ENCODE measurements around the gene CEACAM5.

Gene CEACAM5

GRCh38 chr19:41701401-41702075, 6.9 kb upstream of the CEACAM5 start:
- Mint-ChIP-seq H3K36me3 (ENCODE audit: low read depth) (peaks cover 5% of the 10 kb centered on the region), H3K4me3 (no peak overlapping the region), H3K9me3 (peaks cover 84% of the 10 kb centered on the region), H3K4me1 (no peaks in the 10 kb centered on the region), H3K27ac (no peak overlapping the region), H3K27me3 (ENCODE audit: low read depth, poor library complexity) (peaks cover 8% of the 10 kb centered on the region)
- no peak for DNase-seq
- no peak for TF ChIP-seq CTCF (IDR thresholded peaks at IDR 0.05)

- peaks cover 5% of the 10 kb centered on the region for H3K36me3 Mint-ChIP-seq (ENCODE audit: low read depth)
- no peak overlapping the region for H3K27ac Mint-ChIP-seq
- H3K4me1 Mint-ChIP-seq = no peaks in the 10 kb centered on the region
- no peak for DNase-seq
- H3K9me3 Mint-ChIP-seq = peaks cover 83% of the 10 kb centered on the region
- TF ChIP-seq CTCF (IDR thresholded peaks at IDR 0.05) = no peak
- H3K4me3 Mint-ChIP-seq = no peak overlapping the region
- peaks cover 13% of the 10 kb centered on the region for H3K27me3 Mint-ChIP-seq (ENCODE audit: low read depth, poor library complexity)
Observed at GRCh38 chr19:41702171-41702651, 6.2 kb upstream of the CEACAM5 start.

- H3K27ac Mint-ChIP-seq = no peak overlapping the region
- no peak for DNase-seq
Observed at GRCh38 chr19:41703602-41704293, 4.7 kb upstream of the CEACAM5 start.

GRCh38 chr19:41705393-41706174, 2.8 kb upstream of the CEACAM5 start:
- Mint-ChIP-seq H3K27ac (no peak overlapping the region), H3K4me1 (no peaks in the 10 kb centered on the region), H3K27me3 (ENCODE audit: low read depth, poor library complexity) (peaks cover 7% of the 10 kb centered on the region), H3K4me3 (no peak overlapping the region), H3K36me3 (ENCODE audit: low read depth) (peaks cover 5% of the 10 kb centered on the region), H3K9me3 (peaks cover 83% of the 10 kb centered on the region)
- peak; percentile 48 for DNase-seq
- no peak for TF ChIP-seq CTCF (IDR thresholded peaks at IDR 0.05)

More at GRCh38 chr19:41703602-41704293, 4.7 kb upstream of the CEACAM5 start:
- no peak for TF ChIP-seq CTCF (IDR thresholded peaks at IDR 0.05)
- H3K9me3 Mint-ChIP-seq = peaks cover 81% of the 10 kb centered on the region
- H3K4me1 Mint-ChIP-seq = no peaks in the 10 kb centered on the region
- H3K36me3 Mint-ChIP-seq (ENCODE audit: low read depth) = peaks cover 5% of the 10 kb centered on the region
- H3K4me3 Mint-ChIP-seq = no peak overlapping the region
- H3K27me3 Mint-ChIP-seq (ENCODE audit: low read depth, poor library complexity) = peaks cover 13% of the 10 kb centered on the region

GRCh38 chr19:41706741-41707501, 1.5 kb upstream of the CEACAM5 start:
- no peak for DNase-seq
- peaks cover 5% of the 10 kb centered on the region for H3K36me3 Mint-ChIP-seq (ENCODE audit: low read depth)
- peaks cover 84% of the 10 kb centered on the region for H3K9me3 Mint-ChIP-seq
- H3K27ac Mint-ChIP-seq = no peak overlapping the region
- TF ChIP-seq CTCF (IDR thresholded peaks at IDR 0.05) = no peak
- no peaks in the 10 kb centered on the region for H3K4me1 Mint-ChIP-seq
- no peak overlapping the region for H3K4me3 Mint-ChIP-seq
- H3K27me3 Mint-ChIP-seq (ENCODE audit: low read depth, poor library complexity) = peaks cover 11% of the 10 kb centered on the region
